ENCODE measurements around the gene ANKH.

Gene ANKH

GRCh38 chr5:14753947-14754346 is 117.6 kb downstream of the ANKH start:
- no peak overlapping the region for H3K4me3 ChIP-seq (ENCODE audit: control insufficient read depth, low read depth, low read length)
- no peak for DNase-seq (ENCODE audit: low read depth)
- TF ChIP-seq CTCF (IDR thresholded peaks at IDR 0.05; ENCODE audit: control insufficient read depth, insufficient read depth, low read depth, low read length, missing control alignments): no peak

DNA sequence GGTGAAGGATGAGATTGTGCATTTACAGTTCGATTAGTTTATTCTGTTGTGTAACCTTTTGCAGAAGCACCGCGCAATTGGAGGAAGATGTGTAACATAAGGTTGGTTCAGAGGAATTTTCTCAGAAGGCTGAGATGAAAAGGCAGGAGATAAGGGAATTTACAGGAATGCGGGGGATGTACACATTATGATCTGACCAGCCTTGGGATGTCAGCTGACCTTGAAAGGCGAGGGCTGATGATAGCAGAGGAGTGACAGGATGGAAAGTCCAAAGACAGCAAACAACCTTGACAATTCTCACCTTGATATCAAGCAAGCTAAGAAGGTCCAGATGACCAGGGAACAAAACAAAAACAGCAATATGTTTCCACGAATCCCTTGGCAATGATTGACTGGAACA is 118.3 kb downstream of the ANKH start:
- H3K4me3 ChIP-seq (ENCODE audit: control insufficient read depth, low read depth, low read length): no peak overlapping the region
- no peak for TF ChIP-seq CTCF (IDR thresholded peaks at IDR 0.05; ENCODE audit: control insufficient read depth, insufficient read depth, low read depth, low read length, missing control alignments)
- no peak for DNase-seq (ENCODE audit: low read depth)

DNA sequence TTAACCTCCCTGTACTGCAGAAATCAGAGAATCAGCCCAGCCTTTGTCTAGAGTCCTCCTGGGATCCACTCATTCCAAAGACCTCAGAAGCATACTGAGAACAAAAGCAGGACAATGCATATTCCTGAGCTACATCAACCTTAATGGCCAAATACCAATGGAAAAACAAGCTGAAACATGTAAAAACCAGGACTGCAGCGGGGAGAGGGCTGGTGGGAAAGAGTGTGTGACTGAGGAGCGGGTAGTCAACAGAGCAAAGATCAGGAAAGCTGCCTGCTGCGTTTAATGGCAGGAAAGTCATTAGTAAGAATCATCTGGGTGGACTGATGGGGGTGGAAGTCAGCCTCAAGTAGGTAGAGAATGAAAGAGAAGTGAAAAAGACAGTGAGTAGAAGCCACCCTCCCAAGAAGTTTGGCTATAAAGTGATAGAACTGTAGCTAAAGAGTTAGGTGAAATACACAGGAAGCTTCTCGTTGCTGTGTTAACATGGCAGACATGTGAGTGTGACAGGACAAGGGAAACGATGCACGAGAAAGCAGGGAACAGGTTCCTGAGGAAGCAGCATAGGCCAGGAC is 119.0 kb downstream of the ANKH start:
- no peak for DNase-seq (ENCODE audit: low read depth)
- no peak for TF ChIP-seq CTCF (IDR thresholded peaks at IDR 0.05; ENCODE audit: control insufficient read depth, insufficient read depth, low read depth, low read length, missing control alignments)
- H3K4me3 ChIP-seq (ENCODE audit: control insufficient read depth, low read depth, low read length): no peak overlapping the region

GRCh38 chr5:14750712-14751111 is 120.9 kb downstream of the ANKH start:
- no peak for DNase-seq (ENCODE audit: low read depth)
- TF ChIP-seq CTCF (IDR thresholded peaks at IDR 0.05; ENCODE audit: control insufficient read depth, insufficient read depth, low read depth, low read length, missing control alignments): no peak
- no peak overlapping the region for H3K4me3 ChIP-seq (ENCODE audit: control insufficient read depth, low read depth, low read length)

DNA sequence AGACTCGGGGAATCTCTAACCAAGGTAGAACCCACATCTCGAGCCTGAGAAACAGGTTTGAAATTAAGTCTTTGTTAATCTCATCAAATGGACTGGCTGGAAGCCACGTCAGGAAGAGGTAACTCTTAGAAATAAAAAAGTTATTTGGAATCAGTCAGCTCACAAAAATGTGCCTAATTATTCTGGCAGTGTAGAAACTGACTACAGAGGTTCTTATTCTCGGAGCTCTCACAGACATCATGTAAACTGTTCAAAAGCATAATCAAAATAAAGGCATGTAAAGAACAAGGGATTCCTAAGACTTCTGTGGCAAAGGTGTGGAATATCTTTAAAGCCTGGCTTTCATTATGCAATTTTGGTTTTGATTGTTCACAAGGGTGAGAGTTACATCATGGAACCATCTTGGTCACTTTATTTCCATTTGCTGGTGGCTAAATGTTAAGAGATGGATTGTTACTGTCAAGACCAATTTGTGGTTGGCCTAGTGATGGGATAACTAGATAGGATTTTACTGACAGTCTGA is 121.9 kb downstream of the ANKH start:
- TF ChIP-seq CTCF (IDR thresholded peaks at IDR 0.05; ENCODE audit: control insufficient read depth, insufficient read depth, low read depth, low read length, missing control alignments): no peak
- DNase-seq (ENCODE audit: low read depth): no peak
- H3K4me3 ChIP-seq (ENCODE audit: control insufficient read depth, low read depth, low read length): no peak overlapping the region

DNA sequence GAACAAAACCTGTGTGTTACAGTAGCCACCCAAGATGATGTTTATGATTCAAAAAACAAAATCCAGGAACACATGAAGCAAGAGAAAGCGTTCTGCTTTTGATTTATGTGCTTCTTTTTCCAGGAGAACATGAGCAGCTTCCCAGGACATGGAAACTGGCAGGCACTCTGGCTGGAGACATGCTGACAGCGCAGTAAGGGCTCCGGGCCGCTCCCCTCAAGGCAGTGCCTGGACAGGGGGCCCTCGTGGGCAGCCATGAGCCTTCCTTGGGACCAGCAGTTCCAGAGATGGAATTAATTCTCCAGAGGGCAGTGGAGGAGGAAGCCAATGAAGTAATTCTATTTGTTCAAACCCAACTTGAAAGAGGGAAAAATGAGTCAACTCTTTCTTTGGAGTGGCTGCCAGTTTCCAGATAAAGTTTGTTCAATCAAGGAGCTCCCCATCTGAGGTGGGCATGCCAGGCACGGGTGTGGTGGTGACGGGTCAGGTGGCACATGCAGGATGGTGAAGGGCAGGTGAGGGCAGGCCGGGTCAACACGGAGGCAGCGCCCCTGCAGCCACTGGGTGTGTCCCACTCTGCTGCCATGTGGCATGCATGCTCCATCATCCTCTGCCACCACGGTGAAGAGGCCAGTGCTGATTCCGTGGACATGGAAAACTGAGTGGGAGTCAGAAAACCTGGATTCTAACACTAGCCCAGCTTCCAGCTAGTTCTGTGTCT is 123.2 kb downstream of the ANKH start:
- no peak for TF ChIP-seq CTCF (IDR thresholded peaks at IDR 0.05; ENCODE audit: control insufficient read depth, insufficient read depth, low read depth, low read length, missing control alignments)
- no peak overlapping the region for H3K4me3 ChIP-seq (ENCODE audit: control insufficient read depth, low read depth, low read length)
- DNase-seq (ENCODE audit: low read depth): no peak
